Activated CD4-positive, alpha-beta memory T cell treated with anti-CD3 and anti-CD28 coated beads for 36 hours (primary cell): ENCODE measurements around the gene CXCL12. TPM values are rescaled to one million over a fixed set of nuclear protein-coding genes. Genes with fewer than 3 reads are reported as not detected.

Experiments used
- CTCF ChIA-PET: fragments of 350-600 bp; sonication (Branson Sonifier 250); formaldehyde crosslinking; loops from one replicate; lab custom pipeline; 2021; ENCODE audit warnings: antibody characterized with exemption, inconsistent platforms; lab: Charles Lee
- POLR2A ChIA-PET: fragments of 350-600 bp; sonication (Branson Sonifier 250); formaldehyde crosslinking; loops from one replicate; lab custom pipeline; 2021; ENCODE audit warnings: antibody characterized with exemption; lab: Charles Lee
- DNase-seq: peaks from one replicate; pipeline ENCODE4 v3.0.0-alpha.2; 2020
- H3K27ac Mint-ChIP-seq: one replicate; pipeline ENCODE4 v1.8.0; 2021; ENCODE audit warnings: mixed read lengths
- H3K27me3 Mint-ChIP-seq: one replicate; pipeline ENCODE4 v1.8.0; 2021; ENCODE audit warnings: mixed read lengths
- H3K36me3 Mint-ChIP-seq: one replicate; pipeline ENCODE4 v1.8.0; 2021; ENCODE audit warnings: mixed read lengths
- H3K4me1 Mint-ChIP-seq: one replicate; pipeline ENCODE4 v1.8.0; 2021; ENCODE audit warnings: low read depth, mixed read lengths
- H3K4me3 Mint-ChIP-seq: one replicate; pipeline ENCODE4 v1.8.0; 2021; ENCODE audit warnings: mild to moderate bottlenecking, mixed read lengths
- H3K9me3 Mint-ChIP-seq: one replicate; pipeline ENCODE4 v1.8.0; 2021; ENCODE audit warnings: mixed read lengths
- intact Hi-C: fragments of 100-400 bp; cut with micrococcal nuclease; formaldehyde crosslinking; loops from one replicate; pipeline ENCODE4 v1.15.1; 2023
- total RNA-seq, 2 experiments: library from RNA; stranded (reverse); gene quantifications; one replicate each; pipeline ENCODE4 v1.2.3, GENCODE V29; 2021

Gene CXCL12
- total RNA-seq, 2 experiments from 2014 or later, result not detected

DNA sequence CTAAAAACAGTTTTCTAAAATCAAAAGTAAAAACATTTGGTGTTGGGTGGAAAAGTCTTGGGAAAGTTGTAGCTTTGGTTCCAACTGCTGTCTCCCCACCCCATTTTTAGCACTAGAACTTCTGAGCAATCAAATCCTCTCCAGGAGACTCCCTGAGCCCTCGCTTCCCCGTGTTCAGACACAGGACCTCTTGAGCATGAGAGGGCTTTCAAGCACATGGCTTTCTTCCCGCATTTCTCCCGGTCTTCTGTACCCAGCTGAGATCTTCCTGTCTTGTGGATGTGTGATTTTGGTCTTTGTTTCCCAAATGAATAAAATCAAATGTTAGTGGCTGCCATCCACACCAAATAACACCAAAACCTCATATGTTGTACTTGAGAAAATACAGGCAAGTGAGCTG, 5.0 kb downstream of the CXCL12 start:
- Mint-ChIP-seq H3K27me3 (peaks cover 19% of the 10 kb centered on the region), H3K9me3 (no peaks in the 10 kb centered on the region), H3K36me3 (no peaks in the 10 kb centered on the region), H3K4me1 (no peaks in the 10 kb centered on the region), H3K27ac (no peak overlapping the region), H3K4me3 (no peak overlapping the region)
- POLR2A ChIA-PET, result no interaction called here
- intact Hi-C loops, result loop anchor here (10.0 kb wide), 1 partner anchor 485 kb away; no protein-coding TSS in a partner anchor
- DNase-seq, result no peak
- CTCF ChIA-PET, result interaction anchor here (1.4 to 1.7 kb wide), 2 partner anchors 690 to 710 kb away, joined by 3 to 5 read pairs; no protein-coding TSS in a partner anchor

DNA sequence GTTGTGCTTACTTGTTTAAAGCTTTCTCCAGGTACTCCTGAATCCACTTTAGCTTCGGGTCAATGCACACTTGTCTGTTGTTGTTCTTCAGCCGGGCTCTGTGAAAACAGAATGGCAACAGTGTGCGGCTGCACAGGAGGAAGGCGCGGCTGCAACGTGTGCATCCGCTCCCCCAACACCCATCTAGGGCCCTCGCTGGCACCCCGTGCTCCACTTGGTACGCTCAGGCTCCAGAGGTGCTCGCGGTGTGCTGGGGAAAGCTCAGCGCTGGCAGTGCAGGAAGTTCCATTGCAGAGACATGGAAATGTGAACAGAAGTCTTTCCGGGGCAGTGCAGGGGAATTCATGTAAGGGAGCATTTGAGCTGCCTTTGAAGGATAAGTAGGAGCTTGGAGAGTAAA, 6.3 kb downstream of the CXCL12 start:
- CTCF ChIA-PET, result interaction anchor here (1.7 kb wide), 1 partner anchor 708 kb away, joined by 5 read pairs; no protein-coding TSS in a partner anchor
- POLR2A ChIA-PET, result no interaction called here
- Mint-ChIP-seq H3K36me3 (no peaks in the 10 kb centered on the region), H3K9me3 (no peaks in the 10 kb centered on the region), H3K4me3 (no peak overlapping the region), H3K27me3 (peaks cover 15% of the 10 kb centered on the region), H3K27ac (no peak overlapping the region), H3K4me1 (no peaks in the 10 kb centered on the region)
- no peak for DNase-seq
- intact Hi-C loops, result no loop called here

GRCh38 chr10:44377651-44378310, 7.1 kb downstream of the CXCL12 start:
- H3K27ac Mint-ChIP-seq, result no peak overlapping the region
- CTCF ChIA-PET, result no interaction called here
- H3K9me3 Mint-ChIP-seq, result no peaks in the 10 kb centered on the region
- intact Hi-C loops, result no loop called here
- DNase-seq, result no peak
- H3K4me1 Mint-ChIP-seq, result no peaks in the 10 kb centered on the region
- no peaks in the 10 kb centered on the region for H3K36me3 Mint-ChIP-seq
- H3K27me3 Mint-ChIP-seq, result peaks cover 6% of the 10 kb centered on the region
- H3K4me3 Mint-ChIP-seq, result no peak overlapping the region
- POLR2A ChIA-PET, result no interaction called here

DNA sequence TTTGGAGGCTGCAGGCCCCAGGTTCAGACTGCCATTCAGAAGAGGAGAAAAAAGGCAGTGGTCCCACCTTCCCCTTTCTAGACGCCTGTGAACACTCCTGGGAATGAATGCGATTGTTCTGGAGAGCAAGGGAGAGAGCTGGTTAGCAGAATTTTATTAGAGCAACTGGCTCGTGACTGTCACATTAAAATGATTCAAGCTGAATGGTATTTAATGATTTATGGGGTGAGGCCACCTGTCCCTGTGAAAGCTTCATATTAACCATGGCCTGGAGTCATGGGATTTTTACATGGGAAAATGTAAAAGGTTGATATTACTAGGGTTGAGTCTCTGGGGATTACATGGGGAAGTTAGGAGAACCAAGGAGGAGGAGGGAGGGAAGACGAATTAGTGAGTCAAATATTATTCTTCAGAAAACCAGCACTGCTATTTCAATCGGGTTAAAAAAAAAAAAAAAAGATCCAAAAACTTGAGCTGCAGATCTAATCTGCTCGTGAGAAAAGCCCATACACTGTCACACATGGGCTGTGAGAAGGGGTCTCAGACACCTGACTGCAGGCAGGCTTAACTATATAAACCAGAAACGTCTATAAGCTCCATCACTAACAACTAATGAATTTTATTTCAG, 8.3 kb downstream of the CXCL12 start:
- H3K36me3 Mint-ChIP-seq, result no peaks in the 10 kb centered on the region
- no peaks in the 10 kb centered on the region for H3K4me1 Mint-ChIP-seq
- CTCF ChIA-PET, result interaction anchor here (0.5 to 0.9 kb wide), 2 partner anchors 11 to 557 kb away, joined by 3 read pairs; no protein-coding TSS in a partner anchor
- intact Hi-C loops, result no loop called here
- no peak for DNase-seq
- no peak overlapping the region for H3K27ac Mint-ChIP-seq
- no peak overlapping the region for H3K4me3 Mint-ChIP-seq
- H3K27me3 Mint-ChIP-seq, result no peaks in the 10 kb centered on the region
- no peaks in the 10 kb centered on the region for H3K9me3 Mint-ChIP-seq
- POLR2A ChIA-PET, result no interaction called here

- Mint-ChIP-seq H3K36me3 (no peaks in the 10 kb centered on the region), H3K4me3 (no peak overlapping the region), H3K27ac (no peak overlapping the region), H3K4me1 (no peaks in the 10 kb centered on the region), H3K27me3 (peaks cover 3% of the 10 kb centered on the region), H3K9me3 (no peaks in the 10 kb centered on the region)
- intact Hi-C loops, result no loop called here
- POLR2A ChIA-PET, result no interaction called here
- CTCF ChIA-PET, result no interaction called here
- no peak for DNase-seq
Observed at GRCh38 chr10:44374155-44374554, 10.7 kb downstream of the CXCL12 start.

DNA sequence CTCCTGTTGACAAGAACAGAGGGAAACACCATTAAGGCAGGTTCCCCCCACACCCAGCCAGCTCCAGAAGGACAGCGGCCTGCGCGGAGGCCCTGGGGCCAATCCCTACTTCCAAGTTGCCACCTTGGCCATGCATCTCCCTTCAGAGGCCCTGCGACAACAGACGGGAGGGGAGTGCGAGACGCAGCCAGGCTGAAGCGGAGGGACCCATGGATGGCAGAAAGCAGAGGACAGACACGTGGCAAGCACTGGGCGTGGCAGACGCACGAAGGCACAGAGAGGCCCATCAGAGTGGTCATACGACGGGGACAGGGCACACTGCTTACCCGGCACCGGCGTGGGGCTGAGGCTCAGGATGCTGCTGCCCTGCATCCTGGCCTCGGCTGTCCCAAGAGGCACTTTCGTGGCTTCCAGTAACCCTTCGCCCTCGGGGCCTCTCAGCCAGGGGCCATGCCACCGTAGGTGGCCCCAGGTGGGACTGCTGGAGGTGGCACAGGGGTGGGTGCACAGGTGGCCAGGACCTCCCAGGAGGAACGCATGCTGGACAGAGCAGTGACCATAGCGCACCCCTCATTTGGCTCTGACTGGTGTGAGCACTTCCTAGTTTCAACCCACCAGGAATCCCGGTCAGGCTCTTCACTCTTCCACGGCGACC, 11.4 kb downstream of the CXCL12 start:
- no peaks in the 10 kb centered on the region for H3K4me1 Mint-ChIP-seq
- intact Hi-C loops, result no loop called here
- no peak for DNase-seq
- H3K4me3 Mint-ChIP-seq, result no peak overlapping the region
- CTCF ChIA-PET, result interaction anchor here (1.6 kb wide), 1 partner anchor 16 kb away, joined by 3 read pairs; no protein-coding TSS in a partner anchor
- no peak overlapping the region for H3K27ac Mint-ChIP-seq
- POLR2A ChIA-PET, result no interaction called here
- peaks cover 3% of the 10 kb centered on the region for H3K27me3 Mint-ChIP-seq
- no peaks in the 10 kb centered on the region for H3K9me3 Mint-ChIP-seq
- no peaks in the 10 kb centered on the region for H3K36me3 Mint-ChIP-seq

- DNase-seq, result no peak
- POLR2A ChIA-PET, result no interaction called here
- intact Hi-C loops, result no loop called here
- CTCF ChIA-PET, result interaction anchor here (1.6 kb wide), 1 partner anchor 17 kb away, joined by 3 read pairs; no protein-coding TSS in a partner anchor
- Mint-ChIP-seq H3K27me3 (peaks cover 3% of the 10 kb centered on the region), H3K4me3 (no peak overlapping the region), H3K9me3 (no peaks in the 10 kb centered on the region), H3K27ac (no peak overlapping the region), H3K36me3 (no peaks in the 10 kb centered on the region), H3K4me1 (no peaks in the 10 kb centered on the region)
Observed at GRCh38 chr10:44372181-44372580, 12.7 kb downstream of the CXCL12 start.

GRCh38 chr10:44370731-44371248, 14.1 kb downstream of the CXCL12 start:
- Mint-ChIP-seq H3K9me3 (no peaks in the 10 kb centered on the region), H3K4me3 (no peak overlapping the region), H3K36me3 (no peaks in the 10 kb centered on the region), H3K4me1 (no peaks in the 10 kb centered on the region), H3K27me3 (peaks cover 3% of the 10 kb centered on the region), H3K27ac (no peak overlapping the region)
- no peak for DNase-seq
- CTCF ChIA-PET, result no interaction called here
- intact Hi-C loops, result no loop called here
- POLR2A ChIA-PET, result no interaction called here

GRCh38 chr10:44369854-44370253, 15.0 kb downstream of the CXCL12 start:
- H3K4me1 Mint-ChIP-seq, result no peaks in the 10 kb centered on the region
- no peaks in the 10 kb centered on the region for H3K36me3 Mint-ChIP-seq
- intact Hi-C loops, result no loop called here
- no peaks in the 10 kb centered on the region for H3K9me3 Mint-ChIP-seq
- H3K27me3 Mint-ChIP-seq, result peaks cover 3% of the 10 kb centered on the region
- ChIA-PET CTCF (no interaction called here), POLR2A (no interaction called here)
- no peak overlapping the region for H3K4me3 Mint-ChIP-seq
- H3K27ac Mint-ChIP-seq, result no peak overlapping the region
- no peak for DNase-seq

GRCh38 chr10:44369296-44369695, 15.6 kb downstream of the CXCL12 start:
- Mint-ChIP-seq H3K4me3 (no peak overlapping the region), H3K36me3 (no peaks in the 10 kb centered on the region), H3K9me3 (no peaks in the 10 kb centered on the region), H3K27ac (no peak overlapping the region), H3K27me3 (peaks cover 3% of the 10 kb centered on the region), H3K4me1 (no peaks in the 10 kb centered on the region)
- intact Hi-C loops, result no loop called here
- ChIA-PET POLR2A (no interaction called here), CTCF (no interaction called here)
- DNase-seq, result no peak

DNA sequence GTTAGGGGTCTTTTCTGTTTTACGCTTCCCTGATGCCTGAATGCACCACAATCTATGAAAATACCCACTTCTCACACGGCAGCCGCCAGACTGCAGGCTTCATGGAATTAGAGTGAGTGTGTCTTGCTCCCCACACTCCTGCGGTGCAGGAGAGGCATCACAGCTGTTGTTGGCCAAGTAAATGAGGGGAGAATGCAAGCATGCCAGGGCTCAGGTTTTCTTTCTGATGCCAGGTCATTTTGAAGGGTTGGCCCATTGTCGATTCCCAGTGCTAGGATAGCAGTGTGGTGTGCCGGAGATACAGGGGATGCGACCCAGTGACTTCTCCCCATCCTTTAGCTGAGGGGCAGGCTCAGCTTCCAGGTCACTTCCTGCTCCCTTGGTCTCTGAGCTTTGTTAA, 16.3 kb downstream of the CXCL12 start:
- Mint-ChIP-seq H3K9me3 (no peaks in the 10 kb centered on the region), H3K4me3 (no peak overlapping the region), H3K27me3 (peaks cover 3% of the 10 kb centered on the region), H3K4me1 (no peaks in the 10 kb centered on the region), H3K27ac (no peak overlapping the region), H3K36me3 (no peaks in the 10 kb centered on the region)
- ChIA-PET CTCF (no interaction called here), POLR2A (no interaction called here)
- intact Hi-C loops, result no loop called here
- no peak for DNase-seq

GRCh38 chr10:44366941-44367630, 17.8 kb downstream of the CXCL12 start:
- intact Hi-C loops, result no loop called here
- H3K36me3 Mint-ChIP-seq, result no peaks in the 10 kb centered on the region
- peaks cover 3% of the 10 kb centered on the region for H3K27me3 Mint-ChIP-seq
- ChIA-PET CTCF (no interaction called here), POLR2A (interaction anchor here (1.2 kb wide), 1 partner anchor 8 kb away, joined by 3 read pairs; no protein-coding TSS in a partner anchor)
- H3K27ac Mint-ChIP-seq, result no peak overlapping the region
- H3K4me3 Mint-ChIP-seq, result no peak overlapping the region
- H3K4me1 Mint-ChIP-seq, result no peaks in the 10 kb centered on the region
- DNase-seq, result no peak
- no peaks in the 10 kb centered on the region for H3K9me3 Mint-ChIP-seq
